ENCODE results near the gene LRRC55. TPM values are rescaled to one million over a fixed set of nuclear protein-coding genes. Genes with fewer than 3 reads are reported as not detected.

Gene LRRC55
- total and polyA plus RNA-seq, 2 experiments from 2014 or later, result 0.15 to 1.5 TPM

DNA sequence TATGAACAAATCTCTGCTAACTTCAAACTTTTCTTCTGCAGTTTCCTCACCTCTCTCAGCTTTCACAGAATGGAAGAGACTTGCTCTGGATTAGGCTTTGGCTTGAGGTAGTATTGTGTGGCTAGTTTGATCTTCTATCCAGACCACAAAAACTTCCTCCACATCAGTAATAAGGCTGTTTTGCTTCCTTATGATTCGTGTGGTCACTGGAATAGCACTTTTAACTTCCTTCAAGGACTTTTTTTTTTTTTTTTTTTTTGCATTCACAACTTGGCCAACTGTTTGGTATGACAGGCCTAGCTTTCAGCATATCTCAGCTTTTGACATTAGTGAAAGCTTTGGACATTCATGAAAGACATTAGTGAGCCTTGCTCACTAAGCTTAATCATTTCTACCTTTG, 47.5 kb upstream of the LRRC55 start (continued):
- TF ChIP-seq, protein P1, sequence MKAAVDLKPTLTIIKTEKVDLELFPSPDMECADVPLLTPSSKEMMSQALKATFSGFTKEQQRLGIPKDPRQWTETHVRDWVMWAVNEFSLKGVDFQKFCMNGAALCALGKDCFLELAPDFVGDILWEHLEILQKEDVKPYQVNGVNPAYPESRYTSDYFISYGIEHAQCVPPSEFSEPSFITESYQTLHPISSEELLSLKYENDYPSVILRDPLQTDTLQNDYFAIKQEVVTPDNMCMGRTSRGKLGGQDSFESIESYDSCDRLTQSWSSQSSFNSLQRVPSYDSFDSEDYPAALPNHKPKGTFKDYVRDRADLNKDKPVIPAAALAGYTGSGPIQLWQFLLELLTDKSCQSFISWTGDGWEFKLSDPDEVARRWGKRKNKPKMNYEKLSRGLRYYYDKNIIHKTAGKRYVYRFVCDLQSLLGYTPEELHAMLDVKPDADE (IDR thresholded peaks at IDR 0.05), result no peak
- no peak for TF ChIP-seq POLR2AphosphoS5 (IDR thresholded peaks at IDR 0.05; ENCODE audit: low read depth)

DNA sequence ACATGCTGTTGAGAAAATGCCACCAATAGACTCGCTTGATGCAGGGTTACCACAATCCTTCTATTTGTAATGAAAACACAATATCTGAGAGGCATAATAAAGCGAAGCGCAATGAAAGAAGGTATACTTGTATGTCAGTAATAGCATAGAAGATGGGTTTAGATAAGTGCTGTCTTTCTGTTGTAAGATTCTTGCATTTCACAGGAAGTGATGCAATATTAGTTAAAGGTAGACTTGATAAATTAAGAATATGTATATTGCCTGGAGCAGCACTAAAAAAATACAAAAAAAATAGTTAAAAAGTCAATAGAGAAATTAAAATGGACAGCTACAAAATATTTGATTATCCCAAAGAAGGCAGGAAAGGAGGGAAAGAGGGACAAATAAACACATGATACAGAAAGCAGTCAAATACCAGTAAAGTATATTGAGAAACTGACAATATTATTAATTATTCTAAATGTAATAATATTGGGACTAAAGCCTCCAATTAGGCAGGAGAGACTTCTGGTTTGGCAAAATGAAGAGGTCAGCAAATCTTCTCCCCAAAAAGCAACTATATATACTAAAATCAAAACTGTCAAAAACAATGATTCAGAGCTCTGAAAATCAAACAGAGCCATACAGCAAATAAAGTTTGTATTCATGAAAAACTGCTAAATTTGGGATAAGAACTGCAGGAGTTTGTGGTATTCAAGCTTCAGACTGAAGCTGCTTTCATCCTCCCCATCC, 46.6 kb upstream of the LRRC55 start:
- no peaks in the 10 kb centered on the region for H3K27me3 ChIP-seq (ENCODE audit: insufficient read depth)
- no peak overlapping the region for H2AFZ ChIP-seq
- H3K27ac Mint-ChIP-seq, result no peak overlapping the region
- H3K79me2 ChIP-seq (replicated peaks; ENCODE audit: insufficient read depth), result no peaks in the 10 kb centered on the region
- no peak overlapping the region for H3K4me2 ChIP-seq
- ATAC-seq (no peak), DNase-seq (ENCODE audit: low spot score) (no peak)
- no peaks in the 10 kb centered on the region for H3K4me1 ChIP-seq (ENCODE audit: insufficient read depth)
- H3K9me3 Mint-ChIP-seq, result no peaks in the 10 kb centered on the region
- H3F3A ChIP-seq (replicated peaks; ENCODE audit: low read depth), result no peaks in the 10 kb centered on the region
- H3K27ac ChIP-seq (ENCODE audit: low read depth), result no peak overlapping the region
- H3K4me3 ChIP-seq, result no peak overlapping the region
- H3K36me3 Mint-ChIP-seq (ENCODE audit: low read depth), result no peaks in the 10 kb centered on the region
- no peaks in the 10 kb centered on the region for H3K4me1 Mint-ChIP-seq
- TF ChIP-seq ZNF331 (CRISPR knock-in tag; IDR thresholded peaks at IDR 0.05; ENCODE audit: low read depth), result no peak
- no peak for TF ChIP-seq POLR2AphosphoS5 (IDR thresholded peaks at IDR 0.05; ENCODE audit: low read depth)
- no peak for TF ChIP-seq ZNF114 (CRISPR knock-in tag; IDR thresholded peaks at IDR 0.05)
- TF ChIP-seq, protein P2, sequence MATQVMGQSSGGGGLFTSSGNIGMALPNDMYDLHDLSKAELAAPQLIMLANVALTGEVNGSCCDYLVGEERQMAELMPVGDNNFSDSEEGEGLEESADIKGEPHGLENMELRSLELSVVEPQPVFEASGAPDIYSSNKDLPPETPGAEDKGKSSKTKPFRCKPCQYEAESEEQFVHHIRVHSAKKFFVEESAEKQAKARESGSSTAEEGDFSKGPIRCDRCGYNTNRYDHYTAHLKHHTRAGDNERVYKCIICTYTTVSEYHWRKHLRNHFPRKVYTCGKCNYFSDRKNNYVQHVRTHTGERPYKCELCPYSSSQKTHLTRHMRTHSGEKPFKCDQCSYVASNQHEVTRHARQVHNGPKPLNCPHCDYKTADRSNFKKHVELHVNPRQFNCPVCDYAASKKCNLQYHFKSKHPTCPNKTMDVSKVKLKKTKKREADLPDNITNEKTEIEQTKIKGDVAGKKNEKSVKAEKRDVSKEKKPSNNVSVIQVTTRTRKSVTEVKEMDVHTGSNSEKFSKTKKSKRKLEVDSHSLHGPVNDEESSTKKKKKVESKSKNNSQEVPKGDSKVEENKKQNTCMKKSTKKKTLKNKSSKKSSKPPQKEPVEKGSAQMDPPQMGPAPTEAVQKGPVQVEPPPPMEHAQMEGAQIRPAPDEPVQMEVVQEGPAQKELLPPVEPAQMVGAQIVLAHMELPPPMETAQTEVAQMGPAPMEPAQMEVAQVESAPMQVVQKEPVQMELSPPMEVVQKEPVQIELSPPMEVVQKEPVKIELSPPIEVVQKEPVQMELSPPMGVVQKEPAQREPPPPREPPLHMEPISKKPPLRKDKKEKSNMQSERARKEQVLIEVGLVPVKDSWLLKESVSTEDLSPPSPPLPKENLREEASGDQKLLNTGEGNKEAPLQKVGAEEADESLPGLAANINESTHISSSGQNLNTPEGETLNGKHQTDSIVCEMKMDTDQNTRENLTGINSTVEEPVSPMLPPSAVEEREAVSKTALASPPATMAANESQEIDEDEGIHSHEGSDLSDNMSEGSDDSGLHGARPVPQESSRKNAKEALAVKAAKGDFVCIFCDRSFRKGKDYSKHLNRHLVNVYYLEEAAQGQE (IDR thresholded peaks at IDR 0.05; ENCODE audit: unreplicated experiment), result no peak
- TF ChIP-seq EZH2 (IDR thresholded peaks at IDR 0.05; ENCODE audit: low read depth, unreplicated experiment), result no peak
- TF ChIP-seq, protein P3, sequence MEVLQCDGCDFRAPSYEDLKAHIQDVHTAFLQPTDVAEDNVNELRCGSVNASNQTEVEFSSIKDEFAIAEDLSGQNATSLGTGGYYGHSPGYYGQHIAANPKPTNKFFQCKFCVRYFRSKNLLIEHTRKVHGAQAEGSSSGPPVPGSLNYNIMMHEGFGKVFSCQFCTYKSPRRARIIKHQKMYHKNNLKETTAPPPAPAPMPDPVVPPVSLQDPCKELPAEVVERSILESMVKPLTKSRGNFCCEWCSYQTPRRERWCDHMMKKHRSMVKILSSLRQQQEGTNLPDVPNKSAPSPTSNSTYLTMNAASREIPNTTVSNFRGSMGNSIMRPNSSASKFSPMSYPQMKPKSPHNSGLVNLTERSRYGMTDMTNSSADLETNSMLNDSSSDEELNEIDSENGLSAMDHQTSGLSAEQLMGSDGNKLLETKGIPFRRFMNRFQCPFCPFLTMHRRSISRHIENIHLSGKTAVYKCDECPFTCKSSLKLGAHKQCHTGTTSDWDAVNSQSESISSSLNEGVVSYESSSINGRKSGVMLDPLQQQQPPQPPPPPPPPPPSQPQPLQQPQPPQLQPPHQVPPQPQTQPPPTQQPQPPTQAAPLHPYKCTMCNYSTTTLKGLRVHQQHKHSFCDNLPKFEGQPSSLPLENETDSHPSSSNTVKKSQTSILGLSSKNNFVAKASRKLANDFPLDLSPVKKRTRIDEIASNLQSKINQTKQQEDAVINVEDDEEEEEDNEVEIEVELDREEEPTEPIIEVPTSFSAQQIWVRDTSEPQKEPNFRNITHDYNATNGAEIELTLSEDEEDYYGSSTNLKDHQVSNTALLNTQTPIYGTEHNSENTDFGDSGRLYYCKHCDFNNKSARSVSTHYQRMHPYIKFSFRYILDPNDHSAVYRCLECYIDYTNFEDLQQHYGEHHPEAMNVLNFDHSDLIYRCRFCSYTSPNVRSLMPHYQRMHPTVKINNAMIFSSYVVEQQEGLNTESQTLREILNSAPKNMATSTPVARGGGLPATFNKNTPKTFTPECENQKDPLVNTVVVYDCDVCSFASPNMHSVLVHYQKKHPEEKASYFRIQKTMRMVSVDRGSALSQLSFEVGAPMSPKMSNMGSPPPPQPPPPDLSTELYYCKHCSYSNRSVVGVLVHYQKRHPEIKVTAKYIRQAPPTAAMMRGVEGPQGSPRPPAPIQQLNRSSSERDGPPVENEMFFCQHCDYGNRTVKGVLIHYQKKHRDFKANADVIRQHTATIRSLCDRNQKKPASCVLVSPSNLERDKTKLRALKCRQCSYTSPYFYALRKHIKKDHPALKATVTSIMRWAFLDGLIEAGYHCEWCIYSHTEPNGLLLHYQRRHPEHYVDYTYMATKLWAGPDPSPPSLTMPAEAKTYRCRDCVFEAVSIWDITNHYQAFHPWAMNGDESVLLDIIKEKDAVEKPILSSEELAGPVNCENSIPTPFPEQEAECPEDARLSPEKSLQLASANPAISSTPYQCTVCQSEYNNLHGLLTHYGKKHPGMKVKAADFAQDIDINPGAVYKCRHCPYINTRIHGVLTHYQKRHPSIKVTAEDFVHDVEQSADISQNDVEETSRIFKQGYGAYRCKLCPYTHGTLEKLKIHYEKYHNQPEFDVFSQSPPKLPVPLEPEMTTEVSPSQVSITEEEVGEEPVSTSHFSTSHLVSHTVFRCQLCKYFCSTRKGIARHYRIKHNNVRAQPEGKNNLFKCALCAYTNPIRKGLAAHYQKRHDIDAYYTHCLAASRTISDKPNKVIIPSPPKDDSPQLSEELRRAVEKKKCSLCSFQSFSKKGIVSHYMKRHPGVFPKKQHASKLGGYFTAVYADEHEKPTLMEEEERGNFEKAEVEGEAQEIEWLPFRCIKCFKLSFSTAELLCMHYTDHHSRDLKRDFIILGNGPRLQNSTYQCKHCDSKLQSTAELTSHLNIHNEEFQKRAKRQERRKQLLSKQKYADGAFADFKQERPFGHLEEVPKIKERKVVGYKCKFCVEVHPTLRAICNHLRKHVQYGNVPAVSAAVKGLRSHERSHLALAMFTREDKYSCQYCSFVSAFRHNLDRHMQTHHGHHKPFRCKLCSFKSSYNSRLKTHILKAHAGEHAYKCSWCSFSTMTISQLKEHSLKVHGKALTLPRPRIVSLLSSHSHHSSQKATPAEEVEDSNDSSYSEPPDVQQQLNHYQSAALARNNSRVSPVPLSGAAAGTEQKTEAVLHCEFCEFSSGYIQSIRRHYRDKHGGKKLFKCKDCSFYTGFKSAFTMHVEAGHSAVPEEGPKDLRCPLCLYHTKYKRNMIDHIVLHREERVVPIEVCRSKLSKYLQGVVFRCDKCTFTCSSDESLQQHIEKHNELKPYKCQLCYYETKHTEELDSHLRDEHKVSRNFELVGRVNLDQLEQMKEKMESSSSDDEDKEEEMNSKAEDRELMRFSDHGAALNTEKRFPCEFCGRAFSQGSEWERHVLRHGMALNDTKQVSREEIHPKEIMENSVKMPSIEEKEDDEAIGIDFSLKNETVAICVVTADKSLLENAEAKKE (CRISPR knock-in tag; IDR thresholded peaks at IDR 0.05), result no peak
- H4K20me1 ChIP-seq (replicated peaks; ENCODE audit: insufficient read depth), result no peaks in the 10 kb centered on the region
- H3K4me3 Mint-ChIP-seq, result no peak overlapping the region
- no peaks in the 10 kb centered on the region for H3K36me3 ChIP-seq (ENCODE audit: insufficient read depth)
- H3K27me3 Mint-ChIP-seq (ENCODE audit: insufficient read depth, low read depth, poor library complexity), result no peaks in the 10 kb centered on the region
- H3K9me2 ChIP-seq (ENCODE audit: insufficient read depth), result peaks cover 6% of the 10 kb centered on the region; the same call in 1 of the 2 replicates
